ENCODE measurements around the gene INTS11. TPM values are rescaled to one million over a fixed set of nuclear protein-coding genes. Genes with fewer than 3 reads are reported as not detected.
A peak's percentile ranks its signal among the peaks of the same experiment; 100 is the strongest.

Gene INTS11
- total RNA-seq, 1 donor from 2014 or later: 84.8 TPM

GRCh38 chr1:1331068-1331965, 6.9 kb upstream of the INTS11 start, which contains the start of gene TAS1R3:
Gene TAS1R3, plus strand, starts transcription at chr1:1331280. Its CDS starts 66 bp downstream, at chr1:1331346.
- Mint-ChIP-seq H3K27me3 (ENCODE audit: low read depth, unreplicated experiment) (no peaks in the 10 kb centered on the region), H3K4me1 (ENCODE audit: low read depth, unreplicated experiment) (no peaks in the 10 kb centered on the region), H3K36me3 (ENCODE audit: low read depth, unreplicated experiment) (no peaks in the 10 kb centered on the region), H3K9me3 (ENCODE audit: unreplicated experiment) (no peaks in the 10 kb centered on the region), H3K4me3 (ENCODE audit: unreplicated experiment) (no peak within 1 kb of the TSS), H3K27ac (ENCODE audit: unreplicated experiment) (peak within 1 kb of the TSS; percentile 12)
- Histone ChIP-seq H3K4me2 (ENCODE audit: low read length) (no peak within 1 kb of the TSS), H3K36me3 (ENCODE audit: insufficient read depth, low read length) (no peaks in the 10 kb centered on the region), H3K4me1 (ENCODE audit: insufficient read depth, low read length) (no peaks in the 10 kb centered on the region), H4K20me1 (ENCODE audit: insufficient read depth, low read length) (peaks cover 34% of the 10 kb centered on the region), H3K4me3 (ENCODE audit: insufficient read depth, low read depth, low read length) (no peak within 1 kb of the TSS), H3K27me3 (ENCODE audit: insufficient read depth, low read length) (no peaks in the 10 kb centered on the region), H3K79me2 (ENCODE audit: insufficient read depth, low read length) (peaks cover 9% of the 10 kb centered on the region), H3K27ac (ENCODE audit: low read depth, low read length) (no peak within 1 kb of the TSS), H3K9me3 (ENCODE audit: insufficient read depth, low read depth, low read length) (no peaks in the 10 kb centered on the region), H2AFZ (ENCODE audit: low read depth, low read length) (no peak within 1 kb of the TSS), H3K9ac (ENCODE audit: low read length) (no peak within 1 kb of the TSS)
- no peak for DNase-seq (ENCODE audit: low read depth)
- FAIRE-seq: no peak
- no peak for TF ChIP-seq CTCF (IDR thresholded peaks at IDR 0.05; ENCODE audit: insufficient read depth, low read depth, low read length)
- TF ChIP-seq EZH2 (IDR thresholded peaks at IDR 0.05; ENCODE audit: insufficient read depth, low read length): no peak

- Histone ChIP-seq H3K9me3 (ENCODE audit: insufficient read depth, low read depth, low read length) (no peaks in the 10 kb centered on the region), H3K79me2 (ENCODE audit: insufficient read depth, low read length) (peaks cover 17% of the 10 kb centered on the region), H3K4me2 (ENCODE audit: low read length) (no peak overlapping the region), H4K20me1 (ENCODE audit: insufficient read depth, low read length) (peaks cover 42% of the 10 kb centered on the region), H3K36me3 (ENCODE audit: insufficient read depth, low read length) (no peaks in the 10 kb centered on the region), H3K4me3 (ENCODE audit: insufficient read depth, low read depth, low read length) (no peak overlapping the region), H3K9ac (ENCODE audit: low read length) (no peak overlapping the region), H2AFZ (ENCODE audit: low read depth, low read length) (no peak overlapping the region), H3K27me3 (ENCODE audit: insufficient read depth, low read length) (no peaks in the 10 kb centered on the region), H3K4me1 (ENCODE audit: insufficient read depth, low read length) (peaks cover 3% of the 10 kb centered on the region), H3K27ac (ENCODE audit: low read depth, low read length) (no peak overlapping the region)
- Mint-ChIP-seq H3K9me3 (ENCODE audit: unreplicated experiment) (no peaks in the 10 kb centered on the region), H3K4me1 (ENCODE audit: low read depth, unreplicated experiment) (no peaks in the 10 kb centered on the region), H3K36me3 (ENCODE audit: low read depth, unreplicated experiment) (no peaks in the 10 kb centered on the region), H3K27me3 (ENCODE audit: low read depth, unreplicated experiment) (no peaks in the 10 kb centered on the region), H3K4me3 (ENCODE audit: unreplicated experiment) (no peak overlapping the region), H3K27ac (ENCODE audit: unreplicated experiment) (no peak overlapping the region)
- TF ChIP-seq EZH2 (IDR thresholded peaks at IDR 0.05; ENCODE audit: insufficient read depth, low read length) (no peak), CTCF (IDR thresholded peaks at IDR 0.05; ENCODE audit: insufficient read depth, low read depth, low read length) (no peak)
- no peak for FAIRE-seq
- DNase-seq (ENCODE audit: low read depth): no peak
These were observed 6.1 kb upstream of the INTS11 start for GRCh38 chr1:1330366-1331067.

Data from astrocyte (in vitro differentiated cells and primary cell).